NCI-H1930 (cell line): Measurements from ENCODE around the gene CTXND2.
"Not testable (repeated sequence)": the region's sequence is repeated elsewhere in the genome, so short reads cannot be mapped to it uniquely, and the experiment has no call there.

Experiments used
- DNase-seq, 2 experiments: peaks; one replicate each; lab custom pipeline; 2025; lab: John Stamatoyannopoulos, UW

Gene CTXND2

DNA sequence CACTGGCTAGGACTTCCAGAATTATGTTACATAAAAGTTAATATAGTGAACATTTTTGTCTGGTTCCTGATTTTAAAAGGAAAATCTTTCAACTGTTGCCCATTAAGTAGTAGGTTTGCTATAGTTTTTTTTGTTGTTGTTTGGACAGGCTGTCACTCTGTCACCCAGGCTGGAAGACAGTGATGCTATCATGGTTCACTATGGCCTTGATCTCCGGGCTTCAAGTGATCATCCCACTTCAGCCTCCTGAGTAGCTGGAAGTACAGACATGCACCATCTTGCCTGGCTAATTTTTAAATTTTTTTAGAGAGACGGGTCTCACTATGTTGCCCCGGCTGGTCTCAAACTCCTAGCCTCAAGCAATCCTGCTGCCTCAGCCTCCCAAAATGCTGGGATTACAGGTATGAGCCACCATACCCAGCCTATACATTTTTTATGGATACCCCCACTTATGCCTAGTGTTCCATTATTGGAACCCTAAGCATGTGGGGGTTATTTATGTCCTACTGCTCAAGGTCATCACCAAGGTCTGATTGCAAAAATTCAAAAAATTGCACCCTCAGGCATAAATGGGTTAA, 6.5 kb downstream of the CTXND2 start:
- no peak for DNase-seq

DNA sequence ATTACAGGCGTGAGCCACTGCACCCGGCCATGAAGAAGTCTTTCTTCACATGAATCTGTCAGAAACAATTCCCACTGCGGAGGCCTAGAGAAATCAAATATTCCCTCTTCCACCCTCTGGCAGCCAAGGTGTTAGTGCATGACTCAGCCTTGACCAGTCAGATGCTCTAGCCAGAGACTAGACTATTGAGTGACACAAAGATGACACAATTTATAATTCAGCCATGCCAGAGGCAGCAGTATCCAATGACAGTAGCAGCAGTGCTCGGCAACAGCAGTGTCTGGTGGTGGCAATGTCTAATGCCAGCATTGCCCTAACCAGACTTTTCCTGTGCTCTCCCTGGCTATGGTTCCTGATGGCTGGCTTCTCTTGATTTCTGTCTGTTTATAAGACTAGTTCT, 8.7 kb downstream of the CTXND2 start:
- no peak for DNase-seq

- not testable (repeated sequence) for DNase-seq
These were observed 12.9 kb downstream of the CTXND2 start for GRCh38 chr1:150899795-150900194.

GRCh38 chr1:150902346-150902745, 15.4 kb downstream of the CTXND2 start:
- DNase-seq, result no peak

- no peak for DNase-seq
These were observed 15.8 kb downstream of the CTXND2 start for GRCh38 chr1:150902751-150903150.

DNA sequence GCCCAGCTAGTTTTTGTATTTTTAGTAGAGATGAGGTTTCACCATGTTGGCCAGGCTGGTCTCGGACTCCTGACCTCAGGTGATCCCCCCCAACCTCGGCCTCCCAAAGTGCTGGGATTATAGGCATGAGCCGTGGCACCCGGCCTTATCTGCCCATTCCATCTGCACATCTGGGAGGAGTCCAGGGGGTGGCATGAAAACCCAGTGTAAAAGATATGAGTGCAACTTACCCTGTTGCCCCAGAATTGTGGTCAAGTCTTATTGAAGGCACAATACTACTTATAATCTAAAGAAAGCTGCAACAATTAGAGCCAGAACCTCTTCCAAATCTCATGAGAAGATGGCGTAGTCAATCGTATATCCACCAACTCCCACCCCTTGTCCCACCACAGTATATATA, 18.4 kb downstream of the CTXND2 start:
- no peak for DNase-seq

GRCh38 chr1:150906329-150906728, 19.4 kb downstream of the CTXND2 start:
- DNase-seq, result no peak

DNA sequence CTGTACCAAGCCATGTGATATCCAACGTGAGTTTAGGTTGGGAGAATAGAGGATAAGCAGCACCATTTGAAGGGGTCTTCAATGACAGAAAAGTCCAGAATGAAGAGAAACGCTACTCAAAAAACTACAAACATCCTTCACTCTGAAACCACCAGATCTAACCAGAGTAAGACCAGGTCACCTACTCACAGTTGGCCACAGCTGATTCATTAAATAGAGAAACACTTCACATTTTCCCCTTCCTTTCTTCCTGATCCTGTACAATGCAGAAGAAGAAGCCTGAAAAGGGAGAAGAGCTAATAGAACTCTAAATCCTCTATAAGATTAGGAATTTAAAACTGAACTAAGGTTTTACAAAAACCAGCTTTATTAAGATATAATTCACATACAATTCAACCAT, 19.9 kb downstream of the CTXND2 start:
- no peak for DNase-seq

DNA sequence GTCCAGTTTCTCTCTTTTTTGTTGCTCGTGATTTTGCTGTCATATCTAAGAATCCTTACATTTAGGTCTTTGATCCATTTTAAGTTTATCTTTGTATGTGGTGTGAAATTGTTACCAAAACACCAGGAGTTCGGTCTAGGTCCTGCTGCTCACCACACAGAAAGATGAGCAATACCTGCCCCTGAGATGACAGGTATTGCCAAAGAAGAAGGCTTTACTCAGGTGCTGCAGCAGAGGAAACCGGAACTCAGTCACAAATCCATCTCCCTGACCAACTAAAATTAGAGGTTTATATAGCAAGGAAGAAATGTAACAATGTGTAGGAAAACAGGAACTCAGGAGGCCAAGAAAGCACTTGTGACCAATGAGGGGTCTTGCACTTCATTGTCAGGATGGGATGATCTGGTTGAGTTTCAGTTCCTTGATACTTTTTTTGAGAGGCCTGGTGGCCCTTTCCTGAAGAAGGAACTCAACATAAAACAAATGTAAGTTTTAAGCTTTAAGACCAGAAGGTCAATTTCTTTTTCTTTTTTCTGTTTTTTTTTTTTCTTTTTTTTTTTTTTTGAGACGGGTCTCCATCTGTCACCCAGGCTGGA, 22.7 kb downstream of the CTXND2 start:
- no peak for DNase-seq

GRCh38 chr1:150912623-150913022, 25.7 kb downstream of the CTXND2 start:
- no peak for DNase-seq

- no peak for DNase-seq
These were observed 30.5 kb downstream of the CTXND2 start for GRCh38 chr1:150917387-150917786.

DNA sequence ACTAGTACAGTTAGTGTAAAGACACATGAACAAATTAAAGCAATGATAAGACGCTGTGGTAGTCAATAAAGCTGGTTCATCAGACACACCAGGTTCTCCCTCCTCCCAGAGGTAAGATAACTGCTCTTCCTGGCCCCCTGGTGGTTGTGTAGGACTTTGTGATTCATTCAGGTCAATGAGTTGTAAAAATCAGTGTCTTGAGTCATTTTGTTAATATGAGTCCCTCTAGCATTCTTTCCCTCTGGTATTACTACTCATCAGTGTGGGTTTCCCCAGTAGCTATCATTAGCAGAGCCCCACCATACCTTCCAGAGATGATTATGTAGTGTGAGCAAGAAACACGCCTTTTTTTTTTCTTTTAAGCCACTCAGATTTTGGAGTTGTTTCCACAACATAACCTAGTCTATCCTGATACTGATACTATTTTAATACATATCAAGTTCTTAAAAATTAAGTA, 35.6 kb downstream of the CTXND2 start:
- DNase-seq, result peak; percentile 38 to 60

DNA sequence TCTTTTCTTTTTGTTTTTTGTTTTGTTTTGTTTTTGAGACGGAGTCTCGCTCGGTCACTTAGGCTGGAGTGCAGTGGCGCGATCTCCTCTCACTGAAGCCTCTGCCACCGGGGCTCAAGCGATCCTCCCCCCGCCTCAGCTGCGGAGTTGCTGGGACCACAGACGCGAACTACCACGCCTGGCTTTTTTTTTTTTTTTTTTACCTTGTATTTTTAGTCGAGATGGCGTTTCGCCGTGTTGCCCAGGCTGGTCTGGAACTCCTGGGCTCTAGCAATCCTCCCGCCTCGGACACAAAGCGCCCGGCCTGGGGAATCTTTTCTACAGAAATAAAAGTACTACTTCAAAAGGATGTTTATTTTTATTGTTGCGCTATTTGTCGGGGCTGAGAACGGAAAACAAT, 38.1 kb downstream of the CTXND2 start:
- no peak for DNase-seq

DNA sequence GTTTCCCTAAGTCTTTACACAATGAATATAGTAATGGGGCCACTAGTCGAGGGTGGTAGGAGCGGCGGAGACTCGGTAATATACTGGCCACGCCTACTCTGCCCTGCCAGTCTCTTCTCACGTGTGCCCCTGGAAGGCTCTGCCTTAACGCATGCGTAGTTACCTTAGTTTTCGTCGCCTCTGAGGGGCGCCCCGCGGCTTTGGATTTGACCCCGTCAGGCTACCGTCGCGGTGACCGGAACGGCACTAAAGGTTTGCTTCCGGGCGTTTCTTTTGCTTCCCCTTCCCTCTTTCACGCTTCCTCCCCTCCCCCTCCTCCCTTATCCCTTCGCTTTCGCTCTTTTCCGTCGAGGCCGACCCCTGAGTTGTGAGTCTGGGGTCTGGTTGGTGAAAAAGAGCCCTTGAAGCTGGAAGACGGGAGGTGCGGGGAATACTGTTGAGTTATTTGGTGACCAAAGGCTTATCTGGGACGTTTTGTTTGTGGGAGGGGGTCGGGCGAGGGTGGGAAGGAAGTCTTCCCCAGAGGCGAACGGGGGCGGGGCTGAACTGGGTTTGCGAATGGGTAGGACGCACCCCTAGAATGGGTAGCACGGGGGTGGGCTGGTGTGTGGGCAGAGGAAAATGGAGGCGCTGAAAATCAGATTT, 39.3 kb downstream of the CTXND2 start, which contains the start of gene SETDB1:
Gene SETDB1 (plus strand): TSS at position 267 of the 645 bp plus-strand sequence. CDS start 1,352 bp downstream, outside the sequence.
- DNase-seq, result peak; percentile 96 to 98

- DNase-seq, result no peak
These were observed 40.7 kb downstream of the CTXND2 start for GRCh38 chr1:150927624-150928023.

DNA sequence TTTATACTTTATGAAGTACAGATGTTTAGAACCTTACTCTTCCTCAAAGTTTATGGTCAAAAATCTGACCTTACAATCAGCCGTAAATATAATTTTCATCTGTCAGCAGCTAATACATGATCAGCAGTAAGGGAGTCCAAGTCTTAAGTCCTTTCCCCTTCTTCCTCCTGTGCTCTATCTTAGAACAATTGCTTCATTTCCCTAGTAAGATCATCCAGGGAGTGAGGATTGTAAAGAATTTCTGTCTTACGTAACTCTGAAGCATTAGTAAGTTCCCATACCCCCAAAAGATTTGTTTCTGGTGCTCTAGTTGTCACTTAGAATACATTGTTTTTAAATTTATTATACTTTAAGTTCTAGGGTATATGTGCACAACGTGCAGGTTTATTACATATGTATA, 41.4 kb downstream of the CTXND2 start:
- DNase-seq, result no peak

DNA sequence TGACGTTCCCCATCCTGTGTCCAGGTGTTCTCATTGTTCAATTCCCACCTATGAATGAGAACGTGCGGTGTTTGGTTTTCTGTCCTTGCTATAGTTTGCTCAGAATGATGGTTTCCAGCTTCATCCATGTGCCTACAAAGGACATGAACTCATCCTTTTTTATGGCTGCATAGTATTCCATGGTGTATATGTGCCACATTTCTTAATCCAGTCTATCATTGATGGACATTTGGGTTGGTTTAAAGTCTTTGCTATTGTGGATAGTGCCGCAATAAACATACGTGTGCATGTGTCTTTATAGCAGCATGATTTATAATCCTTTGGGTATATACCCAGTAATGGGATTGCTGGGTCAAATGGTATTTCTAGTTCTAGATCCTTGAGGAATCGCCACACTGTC, 41.8 kb downstream of the CTXND2 start:
- not testable (repeated sequence) for DNase-seq

DNA sequence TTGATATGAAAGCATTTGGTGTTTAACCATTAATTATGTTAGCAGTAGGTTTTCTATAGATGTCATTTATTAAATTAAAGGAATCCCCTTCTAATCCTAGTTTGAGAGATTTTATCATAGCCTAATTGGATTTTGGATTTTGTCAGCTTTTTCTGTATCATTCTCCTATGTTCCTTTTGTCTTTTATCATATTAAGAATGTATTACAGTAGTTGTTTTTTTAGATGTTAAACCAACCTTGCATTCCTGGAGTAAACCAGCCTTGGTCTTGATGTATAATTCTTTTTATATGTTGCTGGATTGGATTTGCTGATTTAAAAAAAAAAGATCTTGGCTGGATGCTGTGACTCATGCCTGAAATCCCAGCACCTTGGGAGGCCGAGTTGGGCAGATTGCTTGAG, 44.8 kb downstream of the CTXND2 start:
- peak in 1 of 2 experiments; percentile 9 for DNase-seq

DNA sequence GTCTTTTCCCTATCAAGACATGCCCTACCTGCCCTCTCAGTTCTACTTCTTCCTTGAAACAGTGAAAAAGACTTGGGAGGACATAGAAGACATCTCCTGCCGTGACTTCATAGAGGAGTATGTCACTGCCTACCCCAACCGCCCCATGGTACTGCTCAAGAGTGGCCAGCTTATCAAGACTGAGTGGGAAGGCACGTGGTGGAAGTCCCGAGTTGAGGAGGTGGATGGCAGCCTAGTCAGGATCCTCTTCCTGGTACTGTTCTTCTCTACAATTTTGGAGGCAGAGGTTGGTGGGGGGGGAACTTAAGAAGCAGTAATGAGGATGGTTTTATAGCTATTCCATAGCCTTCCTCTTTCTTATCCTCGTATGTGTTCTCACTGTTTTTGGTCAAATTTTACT, 57.9 kb downstream of the CTXND2 start:
- DNase-seq, result no peak

DNA sequence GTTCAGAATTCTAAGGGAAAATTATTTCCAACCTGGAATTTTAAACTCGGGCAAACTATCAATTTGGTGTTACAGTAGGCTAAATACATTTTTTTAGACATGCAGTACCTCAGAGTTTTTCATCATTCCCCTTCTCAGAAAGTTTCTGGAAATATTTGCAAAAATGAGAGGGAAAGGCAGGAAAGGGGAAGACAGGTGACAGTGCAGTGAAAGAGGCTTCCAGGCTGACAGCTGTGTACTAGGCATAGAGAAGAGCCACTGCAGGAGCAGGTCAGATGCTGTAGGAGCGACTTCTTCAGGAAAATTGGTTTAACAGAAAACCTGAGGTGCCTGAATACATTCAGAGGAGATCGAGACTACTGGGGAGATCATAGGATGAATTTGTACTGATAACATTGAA, 67.8 kb downstream of the CTXND2 start:
- no peak for DNase-seq

- no peak for DNase-seq
These were observed 68.3 kb downstream of the CTXND2 start for GRCh38 chr1:150955280-150955679.

DNA sequence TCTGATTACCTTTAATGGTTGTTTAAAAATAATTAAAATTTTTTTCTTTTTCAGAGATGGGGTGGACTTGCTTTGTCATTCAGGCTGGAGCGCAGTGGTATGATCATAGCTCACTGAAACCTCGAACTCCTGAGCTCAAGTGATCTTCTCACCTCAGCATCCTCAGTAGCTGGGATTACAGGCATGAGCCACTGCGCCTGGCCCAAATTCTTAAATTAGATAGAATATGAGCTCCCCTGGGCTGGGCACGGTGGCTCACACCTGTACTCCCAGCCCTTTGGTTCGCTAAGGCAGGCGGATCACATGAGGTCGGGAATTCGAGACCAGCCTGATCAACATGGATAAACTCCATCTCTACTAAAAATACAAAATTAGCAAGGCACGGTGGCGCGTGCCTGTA, 70.7 kb downstream of the CTXND2 start:
- no peak for DNase-seq

DNA sequence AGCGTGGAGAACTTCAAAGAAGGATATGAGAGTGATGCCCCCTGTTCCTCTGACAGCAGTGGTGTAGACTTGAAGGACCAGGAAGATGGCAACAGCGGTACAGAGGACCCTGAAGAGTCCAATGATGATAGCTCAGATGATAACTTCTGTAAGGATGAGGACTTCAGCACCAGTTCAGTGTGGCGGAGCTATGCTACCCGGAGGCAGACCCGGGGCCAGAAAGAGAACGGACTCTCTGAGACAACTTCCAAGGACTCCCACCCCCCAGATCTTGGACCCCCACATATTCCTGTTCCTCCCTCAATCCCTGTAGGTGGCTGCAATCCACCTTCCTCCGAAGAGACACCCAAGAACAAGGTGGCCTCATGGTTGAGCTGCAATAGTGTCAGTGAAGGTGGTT, 73.7 kb downstream of the CTXND2 start:
- DNase-seq, result no peak

GRCh38 chr1:150961756-150962155, 74.8 kb downstream of the CTXND2 start:
- no peak for DNase-seq
